ENCODE measurements around the gene SH3GL1. TPM values are rescaled to one million over a fixed set of nuclear protein-coding genes. Genes with fewer than 3 reads are reported as not detected.

The SH3GL1 gene
- total RNA-seq, 2 donors from 2014 or later = 54.0 to 66.6 TPM

DNA sequence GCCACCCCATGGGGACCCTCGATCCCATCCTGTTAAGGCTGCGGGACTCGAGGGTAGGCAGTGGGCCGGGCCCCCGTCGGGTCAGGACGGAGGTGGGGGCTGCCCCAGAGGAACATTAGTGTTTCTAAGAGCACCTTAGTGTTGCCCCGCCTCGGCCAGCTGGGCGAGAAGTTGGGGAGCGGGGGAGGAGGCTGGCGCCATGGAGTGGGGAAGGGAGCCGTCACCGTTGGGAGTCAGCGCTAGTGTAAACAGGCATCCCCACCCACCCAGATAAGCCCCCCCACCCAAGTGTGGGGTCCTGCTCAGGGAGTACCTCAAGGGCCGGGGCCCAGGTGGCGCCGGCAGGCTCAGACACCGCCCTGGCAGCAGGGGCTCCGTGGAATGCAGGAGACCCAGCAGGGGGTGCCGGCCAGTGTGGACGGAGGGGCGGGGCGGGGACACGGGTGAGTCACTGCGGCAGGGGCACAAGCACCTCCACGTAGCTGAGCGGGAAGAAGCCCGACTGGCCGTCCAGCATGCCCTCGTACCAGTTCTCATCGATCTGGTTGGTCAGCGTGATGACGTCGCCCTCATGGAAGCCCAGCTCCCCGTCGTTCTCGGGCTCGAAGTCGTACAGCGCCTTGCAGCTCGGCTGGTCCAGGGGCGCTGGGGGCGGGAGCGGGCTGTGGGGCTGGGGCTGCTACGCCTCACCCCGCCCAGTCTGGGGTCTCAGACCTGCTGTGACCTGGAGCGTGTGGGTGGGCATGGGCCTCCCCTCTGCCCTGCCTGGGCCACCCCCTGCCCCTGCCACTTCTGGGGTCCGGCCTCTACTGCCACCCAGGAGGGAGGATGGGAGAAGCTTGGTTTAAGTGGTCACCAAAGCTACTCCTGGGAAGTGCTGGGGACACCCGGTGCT is 38.9 kb downstream of the SH3GL1 start:
- no peak for DNase-seq
- Histone ChIP-seq H3K4me3 (no peak overlapping the region), H3K9me3 (no peaks in the 10 kb centered on the region), H3K9ac (ENCODE audit: low read depth in 2 of 2, low read length in 2 of 2) (no peak overlapping the region), H3K4me1 (no peaks in the 10 kb centered on the region), H3K27me3 (no peaks in the 10 kb centered on the region), H3K36me3 (peaks cover 15% of the 10 kb centered on the region), H3K27ac (no peak overlapping the region)
- intact Hi-C loops (cut with DNase I) = no loop called here
- TF ChIP-seq, protein P1, sequence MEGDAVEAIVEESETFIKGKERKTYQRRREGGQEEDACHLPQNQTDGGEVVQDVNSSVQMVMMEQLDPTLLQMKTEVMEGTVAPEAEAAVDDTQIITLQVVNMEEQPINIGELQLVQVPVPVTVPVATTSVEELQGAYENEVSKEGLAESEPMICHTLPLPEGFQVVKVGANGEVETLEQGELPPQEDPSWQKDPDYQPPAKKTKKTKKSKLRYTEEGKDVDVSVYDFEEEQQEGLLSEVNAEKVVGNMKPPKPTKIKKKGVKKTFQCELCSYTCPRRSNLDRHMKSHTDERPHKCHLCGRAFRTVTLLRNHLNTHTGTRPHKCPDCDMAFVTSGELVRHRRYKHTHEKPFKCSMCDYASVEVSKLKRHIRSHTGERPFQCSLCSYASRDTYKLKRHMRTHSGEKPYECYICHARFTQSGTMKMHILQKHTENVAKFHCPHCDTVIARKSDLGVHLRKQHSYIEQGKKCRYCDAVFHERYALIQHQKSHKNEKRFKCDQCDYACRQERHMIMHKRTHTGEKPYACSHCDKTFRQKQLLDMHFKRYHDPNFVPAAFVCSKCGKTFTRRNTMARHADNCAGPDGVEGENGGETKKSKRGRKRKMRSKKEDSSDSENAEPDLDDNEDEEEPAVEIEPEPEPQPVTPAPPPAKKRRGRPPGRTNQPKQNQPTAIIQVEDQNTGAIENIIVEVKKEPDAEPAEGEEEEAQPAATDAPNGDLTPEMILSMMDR (IDR thresholded peaks at IDR 0.05) = no peak

DNA sequence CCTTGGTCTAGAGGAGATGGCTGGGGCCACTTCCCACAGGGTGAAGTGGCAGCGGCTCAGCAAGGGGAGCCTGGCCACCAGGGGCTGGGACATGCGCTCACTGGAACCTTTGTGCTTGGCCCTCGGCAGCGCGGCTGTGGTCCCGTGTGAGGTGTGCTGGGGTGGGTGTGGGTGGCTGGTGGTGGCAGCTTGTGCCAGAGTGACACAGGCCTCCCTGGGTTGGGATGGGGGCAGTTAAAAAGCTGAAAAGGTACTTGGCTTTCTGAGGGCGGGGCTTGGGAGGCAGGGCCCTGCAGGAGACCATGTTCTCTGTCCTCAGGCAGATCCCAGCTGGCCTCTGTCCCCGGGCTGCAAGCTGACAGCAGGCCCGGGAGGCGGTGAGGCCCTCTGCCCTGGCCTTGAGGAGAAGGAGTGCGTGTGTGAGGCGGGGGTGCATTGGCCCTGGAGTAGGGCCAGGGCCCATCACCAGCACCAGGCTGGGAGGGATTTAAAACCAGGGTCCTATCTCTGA is 39.7 kb downstream of the SH3GL1 start:
- H3K4me1 ChIP-seq = no peaks in the 10 kb centered on the region
- H3K9me3 ChIP-seq = no peaks in the 10 kb centered on the region
- no peak overlapping the region for H3K4me3 ChIP-seq
- H3K27me3 ChIP-seq = no peaks in the 10 kb centered on the region
- peaks cover 15% of the 10 kb centered on the region for H3K36me3 ChIP-seq
- DNase-seq = no peak
- H3K27ac ChIP-seq = no peak overlapping the region
- H3K9ac ChIP-seq (ENCODE audit: low read depth in 2 of 2, low read length in 2 of 2) = no peak overlapping the region
- intact Hi-C loops (cut with DNase I) = no loop called here
- TF ChIP-seq, protein P1 (IDR thresholded peaks at IDR 0.05) = no peak

DNA sequence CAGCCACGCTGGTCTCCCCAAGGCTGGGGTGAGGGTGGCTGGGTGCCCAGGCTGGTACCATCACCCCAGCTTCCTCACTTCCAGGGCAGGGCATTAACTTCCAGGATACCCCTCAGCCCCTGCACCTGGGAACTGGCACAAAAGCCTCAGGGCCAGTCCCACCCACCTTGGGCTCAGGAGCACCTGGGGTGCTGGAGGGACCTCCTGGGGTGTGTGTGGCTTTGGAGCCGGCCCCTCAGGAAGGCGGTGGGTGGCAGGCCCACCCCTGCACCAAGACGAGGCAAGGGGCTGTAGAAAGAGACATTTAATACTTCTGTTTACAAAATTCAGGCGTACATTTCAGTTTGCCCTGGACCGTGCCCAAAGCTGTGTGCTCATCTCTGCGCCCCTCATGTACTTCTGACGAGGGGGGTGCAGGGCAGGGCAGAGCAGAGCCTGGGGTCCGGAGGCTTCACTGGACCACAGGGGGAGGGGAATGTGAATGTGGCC is 40.2 kb downstream of the SH3GL1 start:
- Histone ChIP-seq H3K4me3 (no peak overlapping the region), H3K9me3 (no peaks in the 10 kb centered on the region), H3K27ac (no peak overlapping the region), H3K36me3 (peaks cover 15% of the 10 kb centered on the region), H3K27me3 (no peaks in the 10 kb centered on the region), H3K9ac (ENCODE audit: low read depth in 2 of 2, low read length in 2 of 2) (no peak overlapping the region), H3K4me1 (no peaks in the 10 kb centered on the region)
- TF ChIP-seq, protein P1 (IDR thresholded peaks at IDR 0.05) = no peak
- intact Hi-C loops (cut with DNase I) = no loop called here
- no peak for DNase-seq

- Histone ChIP-seq H3K9me3 (no peaks in the 10 kb centered on the region), H3K4me3 (no peak overlapping the region), H3K36me3 (peaks cover 15% of the 10 kb centered on the region), H3K27me3 (no peaks in the 10 kb centered on the region), H3K9ac (ENCODE audit: low read depth in 2 of 2, low read length in 2 of 2) (no peak overlapping the region), H3K27ac (no peak overlapping the region), H3K4me1 (no peaks in the 10 kb centered on the region)
- TF ChIP-seq, protein P1 (IDR thresholded peaks at IDR 0.05) = no peak
- no peak for DNase-seq
- intact Hi-C loops (cut with DNase I) = no loop called here
These were observed 40.7 kb downstream of the SH3GL1 start for GRCh38 chr19:4359627-4360000.

DNA sequence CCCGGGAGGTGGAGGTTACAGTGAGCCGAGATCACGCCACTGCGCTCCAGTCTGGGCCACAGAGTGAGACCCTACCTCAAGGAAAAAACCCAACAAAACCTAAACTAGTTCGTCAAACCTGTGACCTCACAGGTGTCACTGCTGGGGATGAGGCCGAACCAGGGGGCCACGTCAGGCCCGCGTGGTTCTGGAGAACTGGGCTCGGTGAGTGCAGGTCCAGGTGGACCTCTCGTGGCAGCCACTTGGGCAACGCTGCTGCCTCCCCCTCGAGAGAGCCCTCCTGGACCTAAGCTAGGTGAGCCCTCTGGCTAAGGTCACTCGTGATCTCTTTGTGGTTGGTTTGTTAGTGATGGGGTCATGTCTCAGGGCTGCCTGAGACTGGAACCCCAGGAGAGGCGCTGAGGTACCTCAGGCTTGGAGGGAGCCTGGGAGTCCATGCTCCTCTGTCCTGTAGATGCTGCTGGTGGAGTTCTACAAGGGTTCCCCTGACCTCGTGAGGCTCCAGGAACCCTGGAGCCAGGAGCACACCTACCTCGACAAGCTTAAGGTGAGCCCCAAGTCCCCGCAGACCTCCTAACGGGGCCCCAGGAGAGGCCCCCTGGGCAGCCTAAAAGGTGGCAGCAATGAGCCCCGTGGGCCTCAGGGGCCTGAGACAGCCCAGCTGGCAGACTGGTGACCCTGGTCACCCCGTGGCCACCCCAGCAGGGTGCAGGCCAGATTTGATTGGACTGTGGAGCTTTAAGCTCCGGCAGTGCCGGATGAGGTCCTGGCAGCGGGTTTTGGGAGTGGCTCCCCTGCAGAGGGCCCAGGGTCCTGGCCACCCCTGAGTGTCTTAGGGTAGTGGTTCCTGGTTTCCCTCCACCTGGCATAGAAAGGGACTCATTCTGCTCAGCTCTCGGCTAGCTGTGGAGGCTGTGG is 41.4 kb downstream of the SH3GL1 start:
- H3K9me3 ChIP-seq = no peaks in the 10 kb centered on the region
- intact Hi-C loops (cut with DNase I) = no loop called here
- H3K4me3 ChIP-seq = no peak overlapping the region
- TF ChIP-seq, protein P1 (IDR thresholded peaks at IDR 0.05) = no peak
- no peaks in the 10 kb centered on the region for H3K4me1 ChIP-seq
- H3K36me3 ChIP-seq = peaks cover 15% of the 10 kb centered on the region
- DNase-seq = no peak
- H3K27me3 ChIP-seq = no peaks in the 10 kb centered on the region
- H3K27ac ChIP-seq = no peak overlapping the region
- H3K9ac ChIP-seq (ENCODE audit: low read depth in 2 of 2, low read length in 2 of 2) = no peak overlapping the region

Data from colonic mucosa (tissue), 4 donors.